LNCAP (cell line): ENCODE data around the gene CMBL.

Experiments used
- TF ChIP-seq, protein P1 (sequence below): fragments of 450-650 bp; IDR thresholded peaks from 2 replicates; pipeline ENCODE4 v1.5.1; 2017; ENCODE audit warnings: mild to moderate bottlenecking

Gene CMBL

DNA sequence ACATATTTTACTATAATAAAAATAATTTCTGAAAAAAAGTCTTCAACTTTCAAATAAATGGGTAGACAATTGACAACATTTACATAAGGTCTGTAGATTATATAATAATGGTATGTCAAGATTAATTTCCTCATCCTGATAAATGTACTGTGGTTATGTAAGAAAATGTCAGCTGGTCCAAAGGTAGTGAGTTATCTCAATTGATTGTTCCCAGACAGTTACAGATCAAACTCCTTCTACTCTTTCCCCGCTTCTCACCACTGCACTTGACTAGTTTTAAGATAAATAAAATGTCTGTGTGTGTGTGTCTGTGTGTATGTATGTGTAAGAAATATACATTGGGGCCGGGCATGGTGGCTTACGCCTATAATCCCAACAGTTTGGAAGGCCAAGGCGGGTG is 29.4 kb upstream of the CMBL start:
- TF ChIP-seq, protein P1, sequence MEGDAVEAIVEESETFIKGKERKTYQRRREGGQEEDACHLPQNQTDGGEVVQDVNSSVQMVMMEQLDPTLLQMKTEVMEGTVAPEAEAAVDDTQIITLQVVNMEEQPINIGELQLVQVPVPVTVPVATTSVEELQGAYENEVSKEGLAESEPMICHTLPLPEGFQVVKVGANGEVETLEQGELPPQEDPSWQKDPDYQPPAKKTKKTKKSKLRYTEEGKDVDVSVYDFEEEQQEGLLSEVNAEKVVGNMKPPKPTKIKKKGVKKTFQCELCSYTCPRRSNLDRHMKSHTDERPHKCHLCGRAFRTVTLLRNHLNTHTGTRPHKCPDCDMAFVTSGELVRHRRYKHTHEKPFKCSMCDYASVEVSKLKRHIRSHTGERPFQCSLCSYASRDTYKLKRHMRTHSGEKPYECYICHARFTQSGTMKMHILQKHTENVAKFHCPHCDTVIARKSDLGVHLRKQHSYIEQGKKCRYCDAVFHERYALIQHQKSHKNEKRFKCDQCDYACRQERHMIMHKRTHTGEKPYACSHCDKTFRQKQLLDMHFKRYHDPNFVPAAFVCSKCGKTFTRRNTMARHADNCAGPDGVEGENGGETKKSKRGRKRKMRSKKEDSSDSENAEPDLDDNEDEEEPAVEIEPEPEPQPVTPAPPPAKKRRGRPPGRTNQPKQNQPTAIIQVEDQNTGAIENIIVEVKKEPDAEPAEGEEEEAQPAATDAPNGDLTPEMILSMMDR: no peak

DNA sequence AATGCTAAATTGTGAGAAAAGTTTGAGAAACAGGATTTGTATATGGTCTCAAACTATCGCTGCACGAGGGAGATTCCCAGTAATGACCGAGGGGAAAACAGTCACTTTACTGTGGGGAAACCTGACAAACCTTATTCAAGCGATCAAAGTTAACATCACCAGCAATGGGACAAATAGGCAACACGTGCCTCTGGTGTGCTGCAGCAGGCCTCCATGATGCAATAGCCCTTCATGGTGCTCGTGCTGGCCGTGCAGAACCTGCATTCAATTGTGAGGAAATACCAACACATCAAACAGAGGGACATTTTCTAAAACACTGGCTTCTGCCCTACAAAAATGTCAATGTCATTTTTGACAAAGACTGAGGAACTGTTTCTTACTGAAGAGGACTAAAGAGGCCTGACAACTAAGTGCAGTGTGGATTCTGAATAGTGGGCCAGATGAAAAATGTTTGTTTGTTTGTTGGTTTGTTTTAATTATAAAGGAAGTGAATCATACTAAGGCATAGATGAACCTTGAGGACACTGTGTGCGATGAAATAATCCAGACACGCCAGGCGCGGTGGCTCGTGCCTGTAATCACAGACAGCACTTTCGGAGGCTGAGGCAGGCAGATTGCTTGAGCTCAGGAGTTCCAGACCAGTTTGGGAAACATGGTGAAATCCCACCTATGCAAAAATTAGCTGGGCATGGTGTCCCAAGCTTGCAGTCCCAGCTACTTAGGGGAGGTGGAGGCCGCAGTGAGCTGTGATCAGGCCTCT is 28.2 kb upstream of the CMBL start:
- TF ChIP-seq, protein P1: no peak

DNA sequence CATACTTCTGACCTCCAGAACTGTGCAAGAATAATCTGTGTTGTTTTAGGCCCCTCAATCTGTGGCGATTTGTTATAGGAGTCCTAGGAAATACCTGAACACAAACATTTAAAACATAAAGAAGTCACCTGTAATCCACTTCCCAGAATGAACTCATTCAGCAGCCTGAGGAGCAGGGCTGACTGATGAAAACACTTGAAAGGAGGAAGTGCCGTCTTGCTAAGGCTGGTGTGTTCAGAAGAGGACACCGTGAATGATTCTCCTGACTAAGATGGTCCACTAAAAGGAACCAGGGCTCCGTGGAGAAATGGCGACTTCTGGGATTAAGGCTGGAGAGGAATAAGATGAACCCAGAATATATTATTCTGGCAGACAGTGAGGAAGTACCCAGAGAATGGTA is 27.1 kb upstream of the CMBL start:
- TF ChIP-seq, protein P1: no peak

DNA sequence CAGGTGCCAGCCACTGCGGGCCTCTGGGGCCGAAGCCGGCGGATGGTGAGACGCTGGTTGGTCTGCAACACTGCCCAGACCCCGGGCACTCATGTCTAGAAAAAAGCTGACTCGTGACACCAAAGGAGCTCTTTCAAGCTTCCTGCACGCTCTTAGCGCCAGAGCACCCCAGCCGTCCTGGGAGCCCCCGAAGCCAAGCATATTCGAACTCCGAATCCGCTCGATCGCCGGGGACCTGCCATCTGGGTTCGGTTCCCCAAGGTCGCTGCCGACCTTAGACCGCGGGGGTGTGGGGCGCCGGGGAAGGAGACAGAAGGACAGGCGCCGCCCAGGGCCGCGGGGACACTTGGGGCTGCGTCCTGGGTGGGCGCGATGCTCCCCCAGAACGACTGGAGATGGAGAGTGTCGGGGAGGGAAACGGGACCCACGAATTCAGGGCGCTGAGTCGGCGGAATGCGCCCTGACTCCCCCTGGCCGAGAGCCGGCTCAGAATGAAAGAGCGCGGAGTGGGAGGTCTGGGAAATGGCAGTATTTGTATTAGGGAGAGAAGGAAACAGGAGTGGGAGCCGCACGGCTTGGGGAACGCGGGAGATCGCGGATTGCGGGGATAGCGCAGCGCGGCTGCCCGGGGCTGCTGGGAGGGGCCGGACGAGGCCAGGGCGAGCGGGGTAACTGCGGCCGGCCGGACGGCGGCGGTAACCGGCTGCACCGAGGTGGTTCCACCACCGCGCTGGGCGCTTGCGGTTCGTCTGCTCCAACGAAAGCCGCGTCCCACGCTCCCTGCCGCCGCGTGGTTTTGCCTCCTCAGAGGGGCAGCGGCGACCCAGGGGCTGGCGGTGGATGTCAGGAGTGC is 25.7 kb upstream of the CMBL start:
- TF ChIP-seq, protein P1: no peak

DNA sequence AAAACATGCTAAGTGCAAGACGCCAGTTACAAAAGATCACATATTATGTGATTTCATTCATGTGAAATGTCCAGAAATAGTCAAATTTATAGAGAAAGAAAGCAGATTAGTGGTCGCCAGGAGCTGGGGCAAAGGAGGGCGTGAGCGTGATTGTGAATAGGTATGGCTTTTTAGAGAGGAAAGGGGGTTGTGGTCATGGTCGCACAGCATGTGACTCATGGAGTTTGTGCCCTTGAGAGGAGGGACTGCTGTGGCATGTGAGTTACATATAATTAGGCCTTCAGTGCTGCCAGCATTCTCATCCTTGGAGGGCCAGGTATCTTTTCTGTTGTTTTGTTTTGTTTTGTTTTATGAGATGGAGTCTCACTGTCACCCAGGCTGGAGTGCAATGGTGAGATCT is 24.6 kb upstream of the CMBL start:
- TF ChIP-seq, protein P1: no peak

DNA sequence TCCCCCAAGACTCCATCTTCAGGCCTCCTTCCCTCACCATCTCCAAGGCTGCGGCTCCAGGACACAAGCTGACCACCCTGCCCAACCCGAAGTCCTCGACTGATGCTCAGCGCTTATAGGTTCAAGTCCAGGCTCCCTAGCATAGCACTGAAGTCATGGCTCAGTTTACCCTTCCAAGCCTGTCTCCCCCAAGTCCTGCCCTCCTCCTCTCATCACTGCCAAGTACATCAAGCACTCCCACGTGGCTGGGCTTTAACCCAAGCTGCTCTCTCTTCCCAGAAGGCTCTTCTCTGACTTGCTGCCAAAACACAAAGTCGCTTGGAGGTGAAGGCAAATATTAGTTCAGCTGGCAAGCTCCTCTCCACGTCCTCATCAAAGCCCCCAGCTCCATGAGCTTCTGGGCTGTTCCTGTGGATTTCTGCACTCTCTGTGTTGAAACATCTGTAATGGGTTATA is 23.7 kb upstream of the CMBL start:
- TF ChIP-seq, protein P1: no peak

DNA sequence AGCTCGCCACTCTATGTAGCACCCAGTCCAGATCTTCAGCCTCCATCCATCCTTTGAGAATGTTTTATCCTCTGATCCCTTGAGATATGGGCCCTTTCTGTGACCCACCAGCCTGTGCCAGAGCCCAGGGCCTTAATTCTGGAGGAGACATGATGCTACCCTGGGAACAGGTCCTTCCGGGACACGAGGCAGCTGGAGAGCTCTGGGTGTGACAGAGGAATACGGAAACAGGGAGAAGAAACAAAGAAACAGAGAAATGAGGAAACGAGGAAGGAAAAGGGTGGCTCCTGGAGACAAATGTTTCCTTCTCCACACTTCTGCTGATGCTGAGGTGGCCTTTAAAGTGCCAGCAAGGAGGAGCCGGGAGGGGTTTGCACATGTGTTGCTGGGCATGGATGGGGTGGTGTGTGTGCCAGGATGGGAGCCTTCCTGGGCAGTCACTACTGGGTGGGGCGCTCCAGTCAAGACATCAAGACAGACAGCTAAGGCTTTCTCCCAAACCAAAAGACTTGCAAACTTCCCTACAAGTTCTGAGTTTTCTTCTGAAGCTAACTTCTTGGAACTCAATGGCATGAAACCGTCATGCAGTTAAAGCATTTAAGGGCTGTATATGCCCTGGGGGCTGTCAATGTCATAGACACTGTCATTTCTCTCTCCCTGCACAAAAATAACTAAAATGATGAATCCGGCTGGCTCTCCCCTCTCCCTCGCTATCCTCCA is 23.0 kb upstream of the CMBL start:
- TF ChIP-seq, protein P1: no peak
